NCI-H1105 treated with DMSO at 0.1 percent for 48 hours (cell line): Measurements from ENCODE around the gene TEX101.
A peak's percentile ranks its signal among the peaks of the same experiment; 100 is the strongest.

Experiments
- DNase-seq: peaks from one replicate; lab custom pipeline; 2025; lab: John Stamatoyannopoulos, UW

Gene TEX101

DNA sequence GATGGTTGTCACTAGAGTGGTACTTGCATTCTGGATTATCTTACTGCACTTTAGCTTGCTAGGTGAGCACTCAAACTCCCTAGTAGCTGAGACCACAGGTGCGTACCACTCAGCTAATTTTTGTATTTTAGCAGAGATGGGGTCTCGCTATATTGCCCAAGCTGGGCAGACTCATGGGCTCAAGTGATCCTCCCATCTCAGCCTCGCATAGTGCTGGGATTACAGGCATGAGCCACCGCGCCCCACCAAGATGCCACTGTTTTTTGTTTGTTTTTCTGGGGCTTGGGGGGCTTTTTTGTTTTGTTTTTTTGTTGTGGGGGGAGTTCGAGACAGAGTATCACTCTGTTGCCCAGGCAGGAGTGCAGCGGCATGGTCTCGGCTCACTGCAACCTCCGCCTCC is 33.0 kb downstream of the TEX101 start:
- no peak for DNase-seq

DNA sequence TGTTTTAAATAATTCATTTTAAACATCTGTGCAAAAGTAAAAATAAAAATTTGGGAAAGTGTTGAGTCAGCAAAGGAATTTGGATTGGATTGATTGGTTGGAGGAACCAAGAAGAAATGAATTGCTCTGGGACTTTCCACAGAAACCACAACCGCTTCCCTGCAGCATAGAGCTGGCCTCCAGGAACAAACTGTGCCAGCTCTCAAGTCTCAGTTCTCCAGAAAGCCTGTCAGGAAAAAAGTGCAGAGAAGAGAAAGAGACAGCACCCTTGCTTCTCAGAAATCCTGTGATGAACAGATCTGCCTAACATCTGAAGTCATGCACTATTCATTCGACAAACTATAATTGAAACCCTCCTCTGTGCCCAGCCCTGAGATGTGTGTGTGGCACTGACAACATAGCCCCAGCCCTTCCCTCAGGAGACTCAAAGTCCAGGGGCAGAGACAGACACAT is 35.9 kb downstream of the TEX101 start:
- DNase-seq = no peak

DNA sequence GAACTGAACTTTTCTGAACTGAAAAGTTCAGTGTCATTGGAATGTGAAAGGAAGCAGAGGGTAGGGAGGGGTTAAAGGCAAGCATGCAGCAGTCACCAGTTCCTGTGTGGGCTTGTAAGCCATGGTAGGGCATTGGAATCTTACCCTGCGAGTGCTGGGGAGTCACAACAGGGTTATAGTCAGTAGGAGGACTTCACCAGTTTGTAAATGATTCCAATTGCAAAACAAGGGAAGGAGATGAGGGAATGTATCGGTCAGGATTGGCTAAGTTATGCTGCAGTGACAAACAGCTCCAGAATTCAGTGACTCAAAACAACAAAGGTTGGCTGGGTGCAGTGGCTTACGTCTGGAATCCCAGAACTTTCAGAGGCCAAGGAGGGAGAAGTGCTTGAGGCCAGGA is 37.9 kb downstream of the TEX101 start:
- DNase-seq = no peak

DNA sequence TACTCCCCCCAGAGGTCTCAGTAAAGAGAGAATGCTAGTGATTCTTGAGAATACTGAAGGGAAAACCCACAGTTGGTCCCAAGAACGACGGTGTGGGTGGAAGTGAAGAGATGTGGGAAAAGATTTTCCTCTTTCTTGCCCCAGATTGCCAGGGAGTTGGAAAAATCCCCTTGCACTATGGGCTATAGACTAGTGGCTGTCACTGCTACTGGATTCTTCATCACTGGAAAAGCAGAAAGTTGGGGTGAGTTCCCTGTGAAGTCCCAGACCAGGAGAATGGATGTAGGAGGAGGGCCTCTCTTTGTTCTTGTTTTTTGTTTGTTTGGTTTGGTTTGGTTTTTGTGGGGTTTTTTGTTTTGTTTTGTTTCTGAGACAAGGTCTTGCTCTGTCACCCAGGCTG is 39.3 kb downstream of the TEX101 start:
- DNase-seq = no peak

DNA sequence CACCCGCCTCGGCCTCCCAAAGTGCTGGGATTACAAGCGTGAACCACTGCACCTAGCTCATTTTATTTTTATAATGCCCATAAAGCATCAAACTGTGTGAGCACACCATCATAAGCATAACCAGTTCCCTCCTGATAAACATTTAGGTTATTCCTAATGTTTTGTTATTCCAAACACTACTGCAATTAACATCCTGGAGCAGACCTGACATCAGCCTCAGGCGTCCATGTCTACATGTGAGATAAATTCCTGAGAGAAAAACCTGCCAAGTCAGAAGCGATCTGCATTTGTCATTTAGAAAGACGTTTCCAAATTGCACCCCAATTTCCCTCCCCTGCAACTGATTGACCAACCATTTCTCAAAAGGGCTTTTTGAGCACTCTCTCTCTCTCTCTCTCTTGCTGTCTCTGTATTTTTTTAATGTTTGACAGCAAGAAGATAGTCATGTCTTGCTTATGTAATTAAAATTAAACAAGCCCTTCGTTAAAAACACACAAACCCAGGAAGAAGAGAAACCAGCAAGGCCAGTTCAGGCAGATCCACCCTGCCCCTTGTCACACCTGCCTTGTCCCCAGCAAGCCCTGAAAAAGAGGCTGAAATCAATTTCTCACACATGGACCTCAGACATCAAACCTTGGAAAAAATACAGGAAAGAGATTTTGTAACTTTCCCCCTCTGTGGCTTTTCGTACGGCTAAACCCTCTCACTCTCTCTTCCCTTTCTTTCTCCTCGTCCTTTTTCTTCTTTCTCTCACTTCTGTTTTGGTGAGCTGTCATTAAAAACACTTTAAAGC is 40.8 kb downstream of the TEX101 start:
- DNase-seq = no peak

DNA sequence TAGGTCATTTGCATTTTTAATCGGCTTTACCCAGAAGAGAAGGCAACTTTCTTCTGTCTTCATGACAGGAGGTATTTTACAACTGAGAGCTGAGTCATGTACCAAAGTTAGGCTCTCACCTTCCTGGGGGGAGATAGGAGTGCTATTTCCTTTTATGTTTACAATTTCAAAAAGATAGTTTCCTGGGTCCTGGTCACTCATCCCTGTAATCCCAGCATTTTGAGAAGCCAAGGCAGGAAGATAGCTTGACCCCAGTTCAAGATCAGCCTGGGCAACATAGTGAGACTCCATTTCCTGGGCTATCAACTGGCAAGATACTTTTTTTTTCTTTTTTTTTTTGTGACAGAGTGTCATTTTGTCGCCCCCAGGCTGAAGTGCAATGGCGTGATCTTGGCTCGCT is 43.1 kb downstream of the TEX101 start:
- DNase-seq = no peak

DNA sequence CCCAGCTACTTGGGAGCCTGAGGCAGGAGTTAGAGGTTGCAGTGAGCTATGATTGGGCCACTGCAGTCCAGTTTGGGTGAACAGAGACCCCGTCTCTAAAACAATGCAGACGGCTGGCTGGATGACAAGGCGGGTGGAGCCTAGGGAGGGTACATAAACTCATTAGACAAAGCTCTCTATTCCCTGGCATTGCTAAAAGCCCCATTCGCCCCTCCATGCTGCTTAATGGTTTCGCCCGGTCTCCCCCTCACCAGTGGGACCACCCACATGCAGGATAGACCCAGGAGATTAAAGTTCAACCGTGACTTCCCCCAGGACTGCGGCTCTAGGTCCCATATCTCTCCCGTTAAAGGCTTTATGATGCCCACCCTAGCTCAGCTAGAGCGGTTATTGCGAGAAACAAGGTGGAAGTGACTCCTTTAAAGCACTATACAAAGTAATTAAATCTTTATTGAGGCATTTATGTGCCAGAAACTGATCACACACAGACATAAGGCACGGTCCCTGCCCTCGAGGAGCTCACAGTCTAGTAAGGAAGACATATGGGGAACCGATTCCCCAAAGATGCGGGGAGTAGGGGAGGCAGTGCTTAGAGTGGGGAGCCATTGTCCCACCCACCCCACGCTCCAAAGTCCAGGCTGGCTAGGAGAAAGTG is 45.8 kb downstream of the TEX101 start:
- no peak for DNase-seq

DNA sequence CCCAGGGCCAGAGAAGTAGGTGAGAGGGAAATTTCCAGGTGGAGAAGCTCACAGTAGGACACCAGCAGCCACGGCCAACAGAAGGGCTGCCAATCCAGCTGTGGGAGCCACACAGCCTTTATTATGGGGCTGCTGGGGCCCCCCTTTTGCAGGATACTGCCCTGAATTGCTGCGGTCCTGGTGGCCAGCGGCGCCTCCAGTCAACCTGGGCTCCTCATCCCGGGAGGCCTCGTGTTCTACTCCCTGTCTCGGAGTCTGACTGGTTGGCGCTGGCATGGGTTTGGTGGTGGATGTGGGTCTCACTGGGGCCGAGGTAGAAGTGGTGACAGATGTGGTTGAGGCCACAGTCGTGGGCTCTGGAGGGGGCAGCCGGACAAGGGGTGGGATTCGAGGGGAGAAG is 46.6 kb downstream of the TEX101 start:
- no peak for DNase-seq

DNA sequence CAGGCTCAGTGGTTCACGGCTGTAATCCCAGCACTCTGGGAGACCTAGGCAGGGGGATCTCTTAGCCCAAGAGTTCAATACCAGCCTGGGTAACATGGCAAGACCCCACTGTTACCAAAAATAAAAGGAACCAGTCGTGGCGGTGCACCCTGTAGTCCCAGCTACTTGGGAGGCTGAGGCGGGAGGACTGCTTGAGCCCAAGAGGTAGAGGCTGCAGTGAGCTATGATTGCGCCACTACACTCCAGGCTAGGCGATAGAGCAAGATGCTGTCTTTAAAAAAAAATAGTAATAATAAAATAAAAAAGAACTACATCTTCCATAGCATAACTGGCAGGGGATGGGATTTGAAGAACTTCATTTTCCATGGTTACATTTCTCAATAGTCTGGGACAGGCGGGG is 47.7 kb downstream of the TEX101 start:
- no peak for DNase-seq

DNA sequence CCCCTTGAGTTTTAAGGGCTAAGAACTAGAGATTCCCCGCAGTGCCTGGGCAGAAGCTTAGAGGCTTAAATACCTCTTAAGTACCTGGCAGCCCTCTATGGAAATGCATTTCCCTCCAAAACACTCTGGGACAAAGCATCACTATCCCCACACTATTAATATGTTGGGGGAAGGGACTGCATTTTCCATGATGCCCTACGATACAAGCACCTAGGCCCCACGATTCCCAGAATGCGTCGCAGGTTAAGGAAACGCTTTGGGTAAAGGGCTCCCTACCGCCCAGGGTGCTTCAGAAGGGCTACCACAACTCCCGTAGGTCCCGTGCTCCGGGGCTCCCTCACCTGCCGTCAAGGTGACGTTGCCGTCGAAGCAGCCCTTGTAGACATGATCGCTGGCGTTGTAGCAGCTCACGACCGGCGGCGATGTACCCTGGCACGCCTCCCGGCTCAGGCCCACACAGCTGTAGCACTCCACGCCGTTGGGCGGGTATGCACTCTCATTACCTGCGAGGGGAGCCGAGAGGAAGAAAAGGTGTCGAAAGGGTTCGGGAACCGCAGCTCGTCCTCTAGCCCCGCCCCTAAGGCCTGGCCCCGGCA is 48.2 kb downstream of the TEX101 start:
- DNase-seq = peak; percentile 99

DNA sequence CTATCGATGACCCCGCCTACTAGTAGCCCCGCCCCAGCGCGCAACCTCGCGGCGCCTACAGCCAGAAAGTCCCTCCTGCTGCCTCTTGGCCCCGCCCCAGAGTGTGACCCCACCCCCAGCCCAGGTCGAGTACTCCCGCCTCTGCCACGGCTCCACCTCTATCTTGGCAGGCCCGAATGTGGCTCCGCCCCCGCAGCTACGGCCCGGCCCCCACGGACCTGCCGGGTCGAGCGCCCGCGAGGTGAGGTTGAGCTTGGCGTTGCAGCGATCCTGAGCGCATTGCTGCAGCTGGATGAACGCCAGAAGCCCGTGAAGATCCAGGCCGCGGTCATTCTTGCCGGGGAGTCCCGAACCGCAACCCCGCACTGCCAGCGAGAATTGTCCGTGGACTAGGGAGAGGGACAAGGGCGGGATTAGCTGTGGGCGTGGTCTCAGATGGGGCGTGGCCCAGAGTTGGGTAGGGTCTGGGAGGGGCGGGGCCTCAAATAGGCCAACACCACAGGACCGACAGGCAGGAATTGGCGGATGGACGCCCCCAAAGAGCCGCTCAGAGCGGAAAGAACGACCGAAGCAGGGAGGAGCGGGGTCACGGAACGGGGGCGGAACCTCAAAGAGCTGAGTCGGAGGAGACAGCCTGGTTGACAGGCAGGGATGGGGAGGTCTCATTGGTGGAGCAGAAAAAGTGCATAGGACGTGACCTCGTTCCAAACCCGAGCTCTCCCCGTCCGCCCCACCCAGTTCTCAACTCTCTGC is 48.9 kb downstream of the TEX101 start:
- peak; percentile 99 for DNase-seq

DNA sequence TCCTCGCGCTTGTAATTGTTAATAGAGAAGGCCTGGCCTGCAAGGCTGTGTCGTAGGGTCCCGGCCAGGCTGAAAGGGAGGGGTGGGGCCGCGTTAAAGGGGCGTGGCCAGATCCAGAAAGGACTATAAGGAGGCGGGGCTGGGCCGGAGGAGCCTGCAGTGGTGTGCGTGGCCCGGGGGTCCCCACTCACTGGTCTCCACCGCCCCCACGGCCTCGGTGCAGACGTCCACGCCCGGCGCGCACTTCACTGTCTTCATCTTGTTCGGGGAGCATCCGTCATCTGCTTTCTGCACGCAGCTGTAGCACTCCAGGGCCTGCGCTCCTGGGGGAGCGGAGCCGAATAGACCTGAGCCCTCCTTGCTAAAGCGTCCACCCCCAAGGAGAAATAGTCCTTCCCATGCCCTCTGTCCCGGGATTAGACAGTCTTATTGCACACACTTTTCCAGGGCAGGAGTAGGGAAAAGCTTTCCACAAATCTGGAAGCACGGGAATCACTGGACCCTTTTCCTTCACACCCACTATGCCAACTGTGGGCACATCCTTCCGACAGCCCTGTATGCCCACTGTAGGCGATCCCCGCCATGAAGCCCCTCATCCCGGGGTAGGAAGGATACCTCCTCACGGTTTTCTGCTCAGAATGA is 49.6 kb downstream of the TEX101 start:
- peak; percentile 74 for DNase-seq

DNA sequence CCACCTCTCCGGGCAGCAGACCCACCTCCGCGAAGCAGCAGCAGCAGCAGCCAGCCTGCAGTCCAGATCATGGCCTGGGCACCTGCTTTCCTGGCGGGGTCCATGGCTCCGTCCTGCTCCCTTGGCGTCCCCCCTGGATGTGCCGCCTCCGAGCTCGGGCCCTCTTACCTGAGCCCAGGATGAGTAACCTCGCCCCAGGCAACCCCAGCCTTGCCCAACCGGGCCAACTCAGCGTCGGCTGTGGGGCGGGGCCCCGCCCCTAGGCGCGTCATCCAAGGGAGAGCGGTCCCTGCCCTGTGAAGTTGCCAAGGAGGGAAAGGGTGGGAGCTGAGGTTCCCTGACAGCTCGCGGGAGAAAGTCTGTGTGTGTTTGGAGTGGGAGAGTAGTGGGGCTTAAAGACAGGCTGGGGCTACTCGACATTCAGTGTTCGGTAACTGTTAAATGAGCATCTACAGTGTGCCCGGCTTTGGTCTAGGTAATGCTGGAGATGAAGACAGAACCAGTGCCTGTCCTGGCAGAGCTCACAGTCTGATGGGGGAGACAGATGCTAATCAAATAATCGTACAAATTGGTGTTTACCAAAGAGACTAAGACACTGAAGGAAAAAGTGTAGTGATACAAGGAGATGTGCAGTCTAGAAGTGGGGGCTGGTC is 50.9 kb downstream of the TEX101 start, which contains the start of gene LYPD3:
Gene LYPD3 (minus strand): TSS at position 141 of the 653 bp plus-strand sequence. CDS start 37 bp downstream, at position 104.
- no peak for DNase-seq

DNA sequence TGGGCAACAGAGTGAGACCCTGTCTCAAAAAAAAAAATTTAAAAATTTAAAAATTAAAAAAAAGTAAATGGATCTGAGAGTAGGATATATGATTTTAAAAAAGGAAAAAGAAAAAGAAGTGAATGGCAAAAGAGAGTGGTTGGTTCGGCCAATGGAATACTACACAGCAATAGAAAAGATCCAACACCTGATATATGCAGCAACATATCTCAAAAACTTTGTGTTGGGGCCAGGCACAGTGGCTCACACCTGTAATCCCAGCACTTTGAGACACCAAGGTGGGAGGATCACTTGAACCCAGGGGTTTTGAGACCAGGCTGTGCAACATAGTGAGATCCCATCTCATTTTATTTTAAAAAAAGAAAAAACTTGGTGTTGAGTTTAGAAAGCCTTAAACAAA is 52.1 kb downstream of the TEX101 start:
- DNase-seq = no peak

DNA sequence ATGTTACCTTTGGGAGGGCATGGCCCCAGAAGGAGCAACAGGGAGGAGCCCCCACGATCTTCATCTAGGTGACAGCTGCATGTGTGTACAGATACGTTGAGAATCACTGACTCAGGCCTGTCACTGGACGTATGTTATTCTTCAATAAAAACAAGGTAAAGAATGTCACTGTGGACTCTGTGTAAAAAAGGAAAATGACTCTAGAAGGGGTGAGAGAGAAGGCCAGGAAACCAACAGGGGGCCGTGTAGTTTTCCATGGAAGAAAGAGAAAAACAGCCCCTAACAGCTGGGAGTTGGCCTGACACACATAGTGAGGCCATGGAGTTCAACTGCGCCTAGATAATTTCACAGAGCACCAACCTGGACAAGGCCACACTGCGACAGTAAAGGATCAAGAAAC is 52.6 kb downstream of the TEX101 start:
- DNase-seq = no peak

DNA sequence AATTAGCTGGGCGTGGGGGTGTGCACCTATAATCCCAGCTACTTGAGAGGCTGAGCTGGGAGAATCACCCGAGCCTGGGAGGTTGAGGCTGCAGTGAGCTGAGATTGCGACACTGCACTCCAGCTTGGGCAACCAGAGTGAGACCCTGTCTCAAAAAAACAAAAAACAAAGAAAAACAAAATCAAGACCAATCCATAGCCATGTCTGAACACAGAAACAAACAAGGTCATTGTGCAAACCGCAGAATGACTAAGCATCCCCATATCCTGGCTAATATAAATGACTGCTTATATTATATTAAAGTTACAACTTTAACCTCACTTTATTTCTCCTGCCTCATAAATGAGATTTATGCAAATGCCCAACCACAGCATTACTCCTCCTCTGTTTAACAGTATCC is 53.0 kb downstream of the TEX101 start:
- no peak for DNase-seq
